Stimulated activated CD8-positive, alpha-beta memory T cell treated with anti-CD3 and anti-CD28 coated beads, Interleukin-2, amount 100 ng/mL, for 48 hours (primary cell): ENCODE measurements around the gene FAM20A.

Source experiments
- DNase-seq, 2 donors: peaks; one replicate each; pipeline ENCODE4 v3.0.0-alpha.2; 2020; ENCODE audit warnings: low read depth in 2 of 2

Gene FAM20A

DNA sequence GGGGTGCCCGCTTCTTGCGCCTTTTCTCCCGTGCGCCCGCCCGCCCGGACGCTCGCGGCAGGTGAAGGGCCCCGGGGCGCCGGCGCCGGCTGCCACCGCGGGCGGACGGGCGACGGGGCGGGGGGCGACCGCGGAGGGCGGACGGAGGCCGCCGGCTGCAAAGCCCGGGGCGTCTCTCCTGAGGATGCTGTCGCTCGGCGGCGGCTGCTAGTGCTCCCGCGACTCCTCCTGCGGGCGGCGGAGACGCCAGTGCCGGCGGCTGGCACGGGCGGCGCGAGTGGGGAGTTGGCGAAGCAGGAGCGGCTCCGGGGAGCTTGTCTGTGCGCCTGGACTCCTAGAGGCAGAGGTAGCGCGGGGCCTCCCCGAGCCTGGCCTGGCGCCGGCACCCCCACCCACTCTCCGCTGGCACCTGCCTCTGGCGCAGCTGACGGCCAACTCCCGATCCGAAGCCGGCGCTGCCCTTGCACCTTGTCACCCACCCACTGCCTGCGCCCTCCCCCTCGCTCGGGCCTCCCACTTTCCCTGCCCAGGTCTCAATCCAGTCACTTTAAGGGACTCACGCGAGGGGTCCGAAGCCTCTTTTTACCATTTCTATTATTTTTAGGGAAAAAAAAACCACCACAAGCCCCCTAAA is at the start of gene FAM20A:
FAM20A (minus strand) TSS at position 437 of the 634 bp plus-strand sequence. CDS start 701 bp downstream, outside the sequence.
- no peak for DNase-seq

- no peak for DNase-seq
These were observed 48.2 kb upstream of the FAM20A start for GRCh38 chr17:68649324-68649723.

- no peak for DNase-seq
These were observed 45.7 kb upstream of the FAM20A start for GRCh38 chr17:68646626-68647526.

GRCh38 chr17:68642118-68642412 is 40.9 kb upstream of the FAM20A start:
- no peak for DNase-seq

- DNase-seq, result no peak
These were observed 40.3 kb upstream of the FAM20A start for GRCh38 chr17:68641276-68642117.

DNA sequence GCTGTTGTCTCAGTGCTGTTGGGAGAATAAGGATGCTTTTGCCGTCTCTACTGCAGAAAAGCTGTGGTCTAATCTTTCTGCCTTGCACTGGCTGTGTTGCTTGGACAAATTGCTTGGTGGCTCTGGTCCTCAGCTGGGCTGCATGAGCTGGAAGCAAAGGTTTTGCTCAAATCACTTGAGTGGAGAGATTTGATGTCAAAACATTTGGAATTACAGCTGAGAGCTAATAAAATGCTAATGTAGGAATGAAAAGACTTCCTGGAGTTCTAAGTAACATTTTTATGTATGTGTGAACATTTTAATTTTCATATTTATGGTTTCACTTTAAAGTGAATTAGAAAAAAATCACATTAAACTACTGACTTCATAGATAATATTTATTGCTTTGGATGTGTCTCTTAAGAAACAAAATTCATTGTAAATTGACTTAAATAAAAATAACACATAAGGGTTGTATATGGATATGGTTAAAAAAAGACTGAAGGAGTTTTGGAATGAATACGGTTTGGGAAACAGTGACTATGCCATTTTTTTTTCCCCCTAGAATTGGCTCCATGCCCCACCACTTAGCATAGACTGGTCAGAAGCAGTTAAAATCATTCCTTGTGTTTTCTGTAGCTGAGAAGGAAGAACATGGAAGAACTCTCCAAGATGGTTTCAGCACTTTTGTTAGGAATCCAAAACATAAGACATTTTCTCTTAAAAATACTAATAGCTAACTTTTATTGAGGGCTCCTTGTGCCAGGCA is 39.2 kb upstream of the FAM20A start:
- no peak for DNase-seq

DNA sequence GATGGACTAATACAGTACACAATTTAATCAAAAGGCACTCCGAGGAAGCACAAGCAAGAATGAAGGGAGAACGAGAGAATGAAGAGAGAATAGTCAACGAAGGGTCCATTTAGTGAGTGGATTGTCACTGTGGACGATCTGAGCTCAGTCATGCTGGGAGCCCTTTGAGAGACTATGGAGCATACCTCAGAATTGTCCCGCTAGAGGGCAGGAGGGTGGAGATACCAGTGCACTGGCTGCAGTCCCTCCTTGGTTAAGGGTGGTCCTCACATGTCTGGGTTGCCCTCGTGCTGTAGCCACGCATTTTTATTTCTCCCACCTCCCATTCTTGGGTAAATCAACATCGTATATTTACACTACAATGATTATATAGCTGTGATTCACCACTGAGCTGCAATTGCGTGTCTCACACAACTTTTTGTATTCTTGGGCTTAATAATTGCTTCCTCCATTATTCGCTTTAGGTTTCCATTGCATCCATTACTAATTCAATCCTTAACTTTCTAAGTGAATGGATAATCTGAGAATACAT is 33.2 kb upstream of the FAM20A start:
- DNase-seq, result no peak

DNA sequence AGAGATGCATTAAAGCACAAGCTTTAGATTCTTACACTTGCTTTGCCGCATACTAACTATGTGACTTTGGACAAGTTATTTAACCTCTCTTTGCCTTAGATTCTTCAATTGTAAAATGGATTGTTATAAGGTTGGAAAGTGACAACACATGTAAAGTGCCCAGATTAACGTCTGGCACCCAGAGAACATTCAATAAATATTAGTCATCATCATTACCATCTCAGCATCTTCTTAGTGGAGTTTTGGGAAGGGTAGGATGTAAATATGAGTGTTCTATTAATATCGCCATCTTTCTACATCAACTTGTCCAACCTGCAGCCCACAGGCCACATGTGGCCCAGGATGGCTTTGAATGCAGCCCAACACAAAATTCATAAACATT is 27.4 kb upstream of the FAM20A start:
- DNase-seq, result no peak

DNA sequence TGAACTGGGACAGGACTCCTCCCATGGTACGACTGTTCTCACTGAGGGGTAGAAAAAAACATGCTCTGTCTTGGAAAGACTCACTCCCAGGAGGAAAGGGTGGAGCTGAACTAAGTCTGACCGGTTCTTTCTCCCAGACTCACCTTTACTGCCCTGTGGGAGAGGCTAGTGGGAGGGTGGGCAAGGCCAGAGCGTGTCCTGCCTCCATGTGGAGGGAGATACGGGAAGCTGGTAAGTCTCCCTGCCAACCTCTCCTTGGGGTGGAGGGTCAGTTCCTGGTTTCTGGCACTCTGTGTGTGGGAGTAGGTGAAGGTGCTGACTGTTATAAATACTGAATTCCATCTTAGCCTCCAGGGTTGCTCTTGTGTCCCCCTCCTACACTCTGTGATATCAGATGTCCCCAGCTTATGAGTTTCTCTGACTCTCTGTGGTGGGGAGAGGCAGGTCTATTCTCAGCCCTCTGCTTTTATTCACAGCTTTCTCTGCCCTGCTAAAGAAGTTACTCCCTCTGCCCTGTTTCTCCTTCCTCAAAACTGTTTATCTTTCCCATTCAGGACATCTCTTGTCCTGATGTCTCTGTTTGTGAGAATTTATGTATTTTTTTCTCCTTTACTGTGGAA is 26.9 kb upstream of the FAM20A start:
- DNase-seq, result no peak

DNA sequence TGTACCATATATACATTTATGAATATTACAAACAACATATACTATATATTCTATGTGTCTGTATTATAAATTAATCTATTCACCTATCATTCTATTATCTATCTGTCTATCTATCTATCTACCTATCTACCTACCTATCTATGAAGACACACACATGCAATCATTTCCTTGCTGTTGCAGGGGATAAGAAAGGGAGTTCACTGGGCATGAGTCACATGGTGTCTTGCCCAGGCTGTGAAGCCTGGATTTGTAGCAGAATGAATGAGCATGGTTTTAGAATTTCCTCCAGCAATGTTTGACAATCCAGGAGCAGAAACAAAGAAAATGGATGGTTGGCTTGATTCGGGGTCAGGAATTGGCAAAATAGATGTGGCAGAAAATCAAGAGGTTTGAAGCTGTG is 23.2 kb upstream of the FAM20A start:
- no peak for DNase-seq

- DNase-seq, result no peak
These were observed 22.6 kb upstream of the FAM20A start for GRCh38 chr17:68623811-68624210.

DNA sequence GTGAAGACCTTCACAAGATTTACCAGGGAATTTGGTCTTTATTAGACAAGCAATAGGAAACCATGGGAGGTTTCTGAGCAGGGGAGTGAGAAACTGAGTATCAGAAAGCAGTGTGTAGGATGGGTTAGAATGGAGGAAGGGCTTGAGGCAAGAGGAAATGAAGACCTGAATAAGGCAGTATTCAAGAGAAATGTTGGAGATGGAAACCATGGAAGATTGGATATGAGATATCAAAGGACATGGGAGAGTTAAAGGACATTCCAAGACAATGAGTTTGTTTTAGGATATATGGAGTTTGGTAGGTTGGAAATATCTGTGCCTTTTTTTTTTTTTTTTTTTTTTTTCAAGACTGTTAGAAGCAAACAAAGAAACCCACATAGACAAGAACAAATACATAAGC is 21.3 kb upstream of the FAM20A start:
- DNase-seq, result no peak

- DNase-seq, result no peak
These were observed 19.9 kb upstream of the FAM20A start for GRCh38 chr17:68621065-68621464.

GRCh38 chr17:68616334-68616733 is 15.2 kb upstream of the FAM20A start:
- no peak for DNase-seq

DNA sequence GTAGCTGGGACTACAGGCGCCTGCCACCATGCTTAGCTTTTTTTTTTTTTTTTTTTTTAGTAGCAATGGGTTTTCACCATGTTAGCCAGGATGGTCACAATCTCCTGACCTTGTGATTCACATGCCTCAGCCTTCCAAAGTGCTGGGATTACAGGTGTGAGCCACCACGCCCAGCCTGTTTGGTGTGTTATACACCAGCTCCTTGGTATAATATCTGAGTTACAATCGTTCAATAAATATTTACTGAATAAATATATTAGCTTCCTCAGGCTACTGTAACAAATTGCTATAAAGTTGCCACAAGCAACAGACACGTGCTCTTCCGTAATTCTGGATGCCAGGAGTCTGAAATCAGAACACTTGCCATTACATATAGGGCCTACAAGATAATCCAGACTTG is 13.6 kb upstream of the FAM20A start:
- no peak for DNase-seq

DNA sequence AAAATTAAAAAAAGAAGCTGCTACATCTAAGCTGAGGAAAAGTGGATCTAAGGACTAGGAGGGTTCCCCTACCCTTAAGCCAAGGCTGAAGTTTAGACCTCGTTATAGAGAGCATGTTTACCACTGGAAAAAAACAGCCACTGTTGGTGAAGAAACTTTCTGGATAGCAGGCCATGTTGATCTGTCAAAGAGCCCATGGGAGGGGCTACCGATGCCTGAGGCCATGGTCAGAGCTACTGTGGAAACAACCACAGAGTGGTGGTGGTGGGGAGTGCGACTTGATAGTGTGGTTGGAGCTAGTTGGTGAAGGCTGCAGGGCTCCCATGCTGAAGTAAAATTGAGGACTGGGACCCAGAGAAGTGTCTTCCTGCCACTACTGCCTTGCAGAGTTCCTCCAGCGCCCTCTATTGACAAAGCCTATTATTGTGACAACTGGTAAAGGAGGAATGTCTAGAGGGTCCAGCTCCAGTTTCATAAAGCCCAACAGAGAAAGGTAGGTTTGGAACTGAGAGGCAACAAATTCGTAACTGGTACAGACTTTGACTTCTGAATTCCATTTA is 12.7 kb upstream of the FAM20A start:
- DNase-seq, result no peak

DNA sequence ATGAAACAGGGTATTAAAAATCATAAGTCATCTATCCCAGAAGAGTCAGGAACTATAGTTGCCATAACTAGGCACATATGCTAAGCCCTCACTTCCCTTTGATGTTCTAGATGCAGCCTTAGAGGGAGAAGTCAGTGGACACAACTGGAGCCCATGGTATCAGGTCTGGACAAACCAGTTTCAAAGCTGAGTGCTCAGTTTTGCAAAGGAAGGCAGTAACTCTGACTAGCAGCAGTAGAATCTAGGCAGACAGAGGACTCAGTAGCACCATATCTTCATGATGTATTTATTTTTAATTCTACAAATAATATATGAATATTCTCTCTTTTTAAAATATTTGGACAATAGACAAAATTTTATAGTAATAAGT is 11.7 kb upstream of the FAM20A start:
- DNase-seq, result no peak

GRCh38 chr17:68612209-68612922 is 11.2 kb upstream of the FAM20A start:
- DNase-seq, result no peak

DNA sequence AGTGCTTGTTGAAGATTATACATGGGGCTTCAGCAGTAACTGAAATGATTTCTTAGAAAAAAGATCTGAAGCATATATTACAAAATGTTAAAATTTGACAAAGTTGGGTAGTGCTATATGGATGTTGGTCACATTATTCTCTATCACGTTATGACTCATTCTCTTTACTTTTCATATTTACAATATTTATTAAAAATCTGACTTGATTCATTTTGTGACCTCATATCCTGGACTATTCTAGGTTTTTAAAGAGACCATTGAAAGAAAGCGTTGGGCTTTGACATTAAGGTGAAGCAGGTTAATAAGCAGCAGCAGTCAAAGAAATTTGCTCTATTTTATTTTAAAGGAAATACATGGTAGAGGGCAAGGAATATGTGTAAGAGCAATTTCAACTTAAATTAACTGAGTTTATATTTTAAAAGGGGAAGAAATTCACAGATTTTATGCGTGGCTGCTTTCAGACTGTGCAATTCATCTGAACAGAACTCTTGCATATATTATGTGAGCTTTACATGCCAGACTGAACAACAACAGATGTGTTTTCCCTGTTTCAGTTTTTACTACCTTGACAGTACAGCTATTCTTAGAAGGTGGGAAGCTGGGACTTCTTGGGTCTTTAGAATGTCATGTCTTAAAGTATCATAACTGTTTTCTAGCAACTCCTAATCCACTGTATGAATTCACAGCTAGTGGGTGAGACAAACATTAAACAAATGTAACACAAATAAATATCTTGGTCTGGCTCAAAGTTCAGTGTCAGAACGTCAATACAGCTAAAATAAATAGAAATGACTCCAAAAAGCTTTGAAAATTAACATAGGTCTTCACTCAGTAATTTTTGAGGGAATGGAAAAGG is 10.4 kb upstream of the FAM20A start:
- no peak for DNase-seq
